Measurements from ENCODE around the gene POR.

DNA sequence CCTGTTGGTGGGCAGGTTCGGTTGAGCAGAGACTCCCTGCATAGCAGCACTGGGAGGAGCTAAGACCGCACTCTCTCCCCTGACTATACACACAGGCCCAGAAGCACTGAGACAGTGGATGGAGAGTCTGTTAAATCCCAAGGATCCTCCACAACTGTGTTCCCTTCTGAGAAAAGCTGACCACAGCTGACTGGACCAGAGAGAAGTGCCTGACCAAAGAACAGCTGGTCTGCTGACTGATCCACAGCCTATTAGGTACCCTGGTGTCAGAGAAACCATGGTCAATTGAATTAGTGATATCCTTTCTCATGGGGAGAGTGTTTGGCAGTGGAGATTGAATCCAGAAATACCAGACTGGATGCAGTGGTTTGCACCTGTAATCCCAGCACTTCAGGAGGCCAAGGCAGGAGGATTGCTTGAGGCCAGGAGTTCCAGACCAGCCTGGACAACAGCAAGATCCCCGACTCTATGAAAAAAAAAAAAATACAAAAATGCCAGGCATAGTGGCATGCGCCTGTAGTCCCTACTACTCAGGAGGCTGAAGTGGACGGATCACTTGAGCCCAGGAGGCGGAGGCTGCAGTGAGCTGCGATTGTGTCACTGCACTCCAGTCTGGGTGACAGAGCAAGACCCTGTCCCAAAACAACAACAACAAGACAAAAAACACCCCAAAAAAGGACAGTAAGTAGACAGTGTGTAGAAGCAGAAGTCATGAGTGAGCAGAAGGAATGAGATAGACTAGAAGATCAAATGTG is 107.2 kb downstream of the POR start:
- no peak for TF ChIP-seq EP300 (IDR thresholded peaks at IDR 0.05)
- TF ChIP-seq, protein P1, sequence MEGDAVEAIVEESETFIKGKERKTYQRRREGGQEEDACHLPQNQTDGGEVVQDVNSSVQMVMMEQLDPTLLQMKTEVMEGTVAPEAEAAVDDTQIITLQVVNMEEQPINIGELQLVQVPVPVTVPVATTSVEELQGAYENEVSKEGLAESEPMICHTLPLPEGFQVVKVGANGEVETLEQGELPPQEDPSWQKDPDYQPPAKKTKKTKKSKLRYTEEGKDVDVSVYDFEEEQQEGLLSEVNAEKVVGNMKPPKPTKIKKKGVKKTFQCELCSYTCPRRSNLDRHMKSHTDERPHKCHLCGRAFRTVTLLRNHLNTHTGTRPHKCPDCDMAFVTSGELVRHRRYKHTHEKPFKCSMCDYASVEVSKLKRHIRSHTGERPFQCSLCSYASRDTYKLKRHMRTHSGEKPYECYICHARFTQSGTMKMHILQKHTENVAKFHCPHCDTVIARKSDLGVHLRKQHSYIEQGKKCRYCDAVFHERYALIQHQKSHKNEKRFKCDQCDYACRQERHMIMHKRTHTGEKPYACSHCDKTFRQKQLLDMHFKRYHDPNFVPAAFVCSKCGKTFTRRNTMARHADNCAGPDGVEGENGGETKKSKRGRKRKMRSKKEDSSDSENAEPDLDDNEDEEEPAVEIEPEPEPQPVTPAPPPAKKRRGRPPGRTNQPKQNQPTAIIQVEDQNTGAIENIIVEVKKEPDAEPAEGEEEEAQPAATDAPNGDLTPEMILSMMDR (IDR thresholded peaks at IDR 0.05) = no peak

Measured in esophagus muscularis mucosa (tissue), 3 donors.